HEK293 (cell line): ENCODE measurements around the gene KXD1.

Experiments
- CTCF ChIA-PET: fragments of 350-600 bp; formaldehyde crosslinking; extraction: SDS; loops from one replicate; lab custom pipeline; 2021; ENCODE audit warnings: antibody characterized with exemption; lab: Yijun Ruan, JAX
- POLR2A ChIA-PET: fragments of 300-600 bp; formaldehyde crosslinking; extraction: SDS; loops from one replicate; lab custom pipeline; 2020; ENCODE audit warnings: antibody characterized with exemption, inconsistent platforms; lab: Yijun Ruan, JAX
- H3K27ac ChIP-seq: fragments of 200-500 bp; sonication (Bioruptor generic); 2 replicates; pipeline ENCODE4 v1.5.1; 2014; ENCODE audit warnings: low read depth, low read length, control low read depth, inconsistent platforms; ENCODE audit errors: extremely low read depth
- H3K36me3 ChIP-seq, 2 experiments: fragments of 200-500 bp in 1 of 2; sonication (Bioruptor generic) in 1 of 2; 1 replicate in 1 of 2; 2 replicates in 1 of 2; pipeline ENCODE4 v1.5.1; 2014 to 2017; ENCODE audit warnings: inconsistent platforms in 2 of 2, low read length in 2 of 2; ENCODE audit not compliant: control insufficient read depth in 2 of 2, insufficient read depth in 1 of 2
- H3K4me1 ChIP-seq: fragments of 200-500 bp; sonication (Bioruptor generic); 2 replicates; pipeline ENCODE4 v1.5.1; 2014; ENCODE audit warnings: mild to moderate bottlenecking, low read length, inconsistent platforms; ENCODE audit not compliant: control insufficient read depth, insufficient read depth
- H3K4me3 ChIP-seq: 2 replicates; pipeline ENCODE4 v1.5.1; 2011; ENCODE audit warnings: low read depth, mild to moderate bottlenecking, control low read depth, low read length, moderate library complexity
- H3K9me3 ChIP-seq: fragments of 200-500 bp; sonication (Bioruptor generic); 2 replicates; pipeline ENCODE4 v1.5.1; 2014; ENCODE audit warnings: low read depth, low read length, inconsistent platforms; ENCODE audit not compliant: control insufficient read depth, insufficient read depth
- ATF2 ChIP-seq: fragments of 450-650 bp; formaldehyde crosslinking; IDR thresholded peaks from 2 replicates; pipeline ENCODE4 v1.5.1; 2016; ENCODE audit warnings: missing biosample characterization, missing genetic modification characterization, low read depth
- EGR2 ChIP-seq: fragments of 450-650 bp; formaldehyde crosslinking; IDR thresholded peaks from 2 replicates; pipeline ENCODE4 v1.5.1; 2016; ENCODE audit warnings: low read depth, missing biosample characterization, missing genetic modification characterization
- GFI1B ChIP-seq: fragments of 450-650 bp; formaldehyde crosslinking; IDR thresholded peaks from 2 replicates; pipeline ENCODE4 v1.5.1; 2016; ENCODE audit warnings: missing biosample characterization, missing genetic modification characterization
- GLI4 ChIP-seq: fragments of 450-650 bp; formaldehyde crosslinking; IDR thresholded peaks from 2 replicates; pipeline ENCODE4 v1.5.1; 2016; ENCODE audit warnings: missing biosample characterization, missing genetic modification characterization
- HOXD13 ChIP-seq: sonication (generic); formaldehyde crosslinking; IDR thresholded peaks from 2 replicates; pipeline ENCODE4 v1.8.0; 2022; ENCODE audit warnings: missing genetic modification reagents, borderline replicate concordance
- PBX3 ChIP-seq: sonication (generic); formaldehyde crosslinking; IDR thresholded peaks from 2 replicates; pipeline ENCODE4 v1.8.1; 2022; ENCODE audit warnings: mild to moderate bottlenecking, moderate library complexity, missing genetic modification reagents
- RBAK ChIP-seq: fragments of 450-650 bp; formaldehyde crosslinking; IDR thresholded peaks from 2 replicates; pipeline ENCODE4 v1.5.1; 2016; ENCODE audit warnings: missing biosample characterization, missing genetic modification characterization
- REPIN1 ChIP-seq: fragments of 450-650 bp; formaldehyde crosslinking; IDR thresholded peaks from 2 replicates; pipeline ENCODE4 v1.5.1; 2017; ENCODE audit warnings: missing biosample characterization, missing genetic modification characterization, low read depth
- SCRT1 ChIP-seq: fragments of 450-650 bp; formaldehyde crosslinking; IDR thresholded peaks from 2 replicates; pipeline ENCODE4 v1.5.1; 2016; ENCODE audit warnings: missing biosample characterization, missing genetic modification characterization, borderline replicate concordance
- SCRT2 ChIP-seq: fragments of 450-650 bp; formaldehyde crosslinking; IDR thresholded peaks from 2 replicates; pipeline ENCODE4 v1.5.1; 2016; ENCODE audit warnings: missing biosample characterization, missing genetic modification characterization
- SP7 ChIP-seq: fragments of 450-650 bp; formaldehyde crosslinking; IDR thresholded peaks from 2 replicates; pipeline ENCODE4 v1.5.1; 2016; ENCODE audit warnings: missing biosample characterization, missing genetic modification characterization
- TSHZ1 ChIP-seq: fragments of 450-650 bp; formaldehyde crosslinking; IDR thresholded peaks from 2 replicates; pipeline ENCODE4 v1.5.1; 2016; ENCODE audit warnings: missing biosample characterization, missing genetic modification characterization, borderline replicate concordance
- YY1 ChIP-seq: fragments of 450-650 bp; formaldehyde crosslinking; IDR thresholded peaks from 2 replicates; pipeline ENCODE4 v1.5.1; 2018; ENCODE audit warnings: missing biosample characterization, missing genetic modification characterization
- ZBTB10 ChIP-seq: fragments of 450-650 bp; formaldehyde crosslinking; IDR thresholded peaks from 2 replicates; pipeline ENCODE4 v1.5.1; 2016; ENCODE audit warnings: missing biosample characterization, missing genetic modification characterization
- ZBTB17 ChIP-seq: fragments of 450-650 bp; formaldehyde crosslinking; IDR thresholded peaks from 2 replicates; pipeline ENCODE4 v1.5.1; 2016; ENCODE audit warnings: missing biosample characterization, missing genetic modification characterization
- ZBTB20 ChIP-seq: fragments of 450-650 bp; formaldehyde crosslinking; IDR thresholded peaks from 2 replicates; pipeline ENCODE4 v1.5.1; 2016; ENCODE audit warnings: missing biosample characterization, missing genetic modification characterization
- ZBTB21 ChIP-seq: fragments of 450-650 bp; formaldehyde crosslinking; IDR thresholded peaks from 2 replicates; pipeline ENCODE4 v1.5.1; 2017; ENCODE audit warnings: missing biosample characterization, missing genetic modification characterization
- ZFHX2 ChIP-seq: fragments of 450-650 bp; formaldehyde crosslinking; conservative IDR thresholded peaks from 2 replicates; pipeline ENCODE4 v1.5.1; 2016; ENCODE audit warnings: missing biosample characterization, missing genetic modification characterization
- ZIC2 ChIP-seq: fragments of 450-650 bp; formaldehyde crosslinking; IDR thresholded peaks from 2 replicates; pipeline ENCODE4 v1.5.1; 2016; ENCODE audit warnings: missing biosample characterization, missing genetic modification characterization
- ZNF133 ChIP-seq: fragments of 450-650 bp; formaldehyde crosslinking; IDR thresholded peaks from 2 replicates; pipeline ENCODE4 v1.5.1; 2016; ENCODE audit warnings: missing biosample characterization, missing genetic modification characterization
- ZNF23 ChIP-seq: fragments of 450-650 bp; formaldehyde crosslinking; IDR thresholded peaks from 2 replicates; pipeline ENCODE4 v1.5.1; 2016; ENCODE audit warnings: missing biosample characterization, missing genetic modification characterization, borderline replicate concordance
- ZNF311 ChIP-seq: fragments of 450-650 bp; formaldehyde crosslinking; IDR thresholded peaks from 2 replicates; pipeline ENCODE4 v1.5.1; 2017; ENCODE audit warnings: missing biosample characterization, missing genetic modification characterization, borderline replicate concordance
- ZNF354C ChIP-seq: fragments of 450-650 bp; formaldehyde crosslinking; IDR thresholded peaks from 2 replicates; pipeline ENCODE4 v1.5.1; 2016; ENCODE audit warnings: missing biosample characterization, missing genetic modification characterization, low read depth, borderline replicate concordance
- ZNF530 ChIP-seq: fragments of 450-650 bp; formaldehyde crosslinking; IDR thresholded peaks from 2 replicates; pipeline ENCODE4 v1.5.1; 2016; ENCODE audit warnings: low read depth, missing biosample characterization, missing genetic modification characterization
- ZNF561 ChIP-seq: fragments of 450-650 bp; IDR thresholded peaks from 2 replicates; pipeline ENCODE4 v1.5.1; 2018; ENCODE audit warnings: missing biosample characterization, missing genetic modification characterization, borderline replicate concordance
- ZNF785 ChIP-seq: fragments of 450-650 bp; formaldehyde crosslinking; IDR thresholded peaks from 2 replicates; pipeline ENCODE4 v1.5.1; 2016; ENCODE audit warnings: missing biosample characterization, missing genetic modification characterization
- TF ChIP-seq, protein P1 (sequence below): fragments of 450-650 bp; IDR thresholded peaks from 2 replicates; pipeline ENCODE4 v1.5.1; 2018; ENCODE audit warnings: missing biosample characterization, mild to moderate bottlenecking, missing genetic modification characterization

KXD1 gene

GRCh38 chr19:18612772-18613588, 55.3 kb downstream of the KXD1 start, which contains the start of gene TMEM59L:
TSS of gene TMEM59L (plus strand) at chr19:18612870. CDS start at chr19:18612959, 89 bp downstream.
- ChIA-PET CTCF (interaction anchor here (0.6 to 1.0 kb wide), 2 partner anchors 12 to 262 kb away, joined by 3 read pairs; no protein-coding TSS in a partner anchor), POLR2A (interaction anchor here (0.7 to 1.9 kb wide), 5 partner anchors 8 to 464 kb away, joined by 3 to 5 read pairs (median 5); partner anchors contain the start of genes COPE, DDX49 and UBA52)
- H3K27ac ChIP-seq = no peak within 1 kb of the TSS; the same call in 1 of the 2 replicates
- H3K9me3 ChIP-seq = no peaks in the 10 kb centered on the region
- H3K36me3 ChIP-seq = no peaks in the 10 kb centered on the region
- peak within 1 kb of the TSS; percentile 41 for H3K4me3 ChIP-seq
- peaks cover 4% of the 10 kb centered on the region for H3K4me1 ChIP-seq
- TF ChIP-seq ZNF23 (tag by site-specific recombination) = no peak
- no peak for TF ChIP-seq GFI1B (tag by site-specific recombination)
- TF ChIP-seq ZBTB10 = no peak; the same call in 1 of the 2 replicates
- no peak for TF ChIP-seq ZNF133 (tag by site-specific recombination)
- no peak for TF ChIP-seq ZNF354C (tag by site-specific recombination)
- TF ChIP-seq, protein P1, sequence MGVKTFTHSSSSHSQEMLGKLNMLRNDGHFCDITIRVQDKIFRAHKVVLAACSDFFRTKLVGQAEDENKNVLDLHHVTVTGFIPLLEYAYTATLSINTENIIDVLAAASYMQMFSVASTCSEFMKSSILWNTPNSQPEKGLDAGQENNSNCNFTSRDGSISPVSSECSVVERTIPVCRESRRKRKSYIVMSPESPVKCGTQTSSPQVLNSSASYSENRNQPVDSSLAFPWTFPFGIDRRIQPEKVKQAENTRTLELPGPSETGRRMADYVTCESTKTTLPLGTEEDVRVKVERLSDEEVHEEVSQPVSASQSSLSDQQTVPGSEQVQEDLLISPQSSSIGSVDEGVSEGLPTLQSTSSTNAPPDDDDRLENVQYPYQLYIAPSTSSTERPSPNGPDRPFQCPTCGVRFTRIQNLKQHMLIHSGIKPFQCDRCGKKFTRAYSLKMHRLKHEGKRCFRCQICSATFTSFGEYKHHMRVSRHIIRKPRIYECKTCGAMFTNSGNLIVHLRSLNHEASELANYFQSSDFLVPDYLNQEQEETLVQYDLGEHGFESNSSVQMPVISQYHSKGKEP (tag by site-specific recombination) = peak; percentile 71
- TF ChIP-seq ZBTB17 (tag by site-specific recombination) = no peak
- peak; percentile 67 for TF ChIP-seq ZFHX2 (tag by site-specific recombination)
- TF ChIP-seq ZNF311 (tag by site-specific recombination) = no peak
- no peak for TF ChIP-seq ZBTB20 (tag by site-specific recombination)
- no peak for TF ChIP-seq RBAK
- 0 out of 2 replicates have a peak, but pooled peaks have one; percentile 13 for TF ChIP-seq SP7 (tag by site-specific recombination)
- no peak for TF ChIP-seq SCRT1 (tag by site-specific recombination)
- peak; percentile 81 for TF ChIP-seq ZNF561 (tag by site-specific recombination)
- no peak for TF ChIP-seq ZIC2
- TF ChIP-seq SCRT2 (tag by site-specific recombination) = no peak
- no peak; the same call in 1 of the 2 replicates for TF ChIP-seq YY1
- TF ChIP-seq ZNF785 (tag by site-specific recombination) = no peak
- TF ChIP-seq REPIN1 (tag by site-specific recombination) = no peak
- TF ChIP-seq EGR2 = peak; percentile 66
- no peak for TF ChIP-seq HOXD13
- peak; percentile 86 for TF ChIP-seq ATF2 (tag by site-specific recombination)
- TF ChIP-seq ZBTB21 (tag by site-specific recombination) = 0 out of 2 replicates have a peak, but pooled peaks have one; percentile 0
- no peak for TF ChIP-seq PBX3 (CRISPR knock-in tag)
- 0 out of 2 replicates have a peak, but pooled peaks have one; percentile 11 for TF ChIP-seq GLI4 (tag by site-specific recombination)
- no peak for TF ChIP-seq ZNF530
- no peak for TF ChIP-seq TSHZ1 (tag by site-specific recombination)
